GM12892 (cell line): ENCODE data around the gene KRTAP9-3.
"Not testable (repeated sequence)": the region's sequence is repeated elsewhere in the genome, so short reads cannot be mapped to it uniquely, and the experiment has no call there.

Source experiments
- DNase-seq: peaks from one replicate; pipeline ENCODE4 v3.0.0; 2011; ENCODE audit not compliant: insufficient read length
- FAIRE-seq: peaks from 2 replicates; lab custom pipeline; 2011; peaks lifted over from hg19 to GRCh38; lab: Jason Lieb, UNC
- POLR2A ChIP-seq: IDR thresholded peaks from 2 replicates; pipeline ENCODE4 v1.6.1; 2011; ENCODE audit warnings: low read depth, low read length, control low read depth
- POLR2AphosphoS5 ChIP-seq: IDR thresholded peaks from 2 replicates; pipeline ENCODE4 v1.6.1; 2011; ENCODE audit warnings: low read depth, low read length, control low read depth
- TAF1 ChIP-seq: IDR thresholded peaks from 2 replicates; pipeline ENCODE4 v1.6.1; 2011; ENCODE audit warnings: low read depth, mild to moderate bottlenecking, control low read depth, low read length, borderline replicate concordance

The KRTAP9-3 gene

DNA sequence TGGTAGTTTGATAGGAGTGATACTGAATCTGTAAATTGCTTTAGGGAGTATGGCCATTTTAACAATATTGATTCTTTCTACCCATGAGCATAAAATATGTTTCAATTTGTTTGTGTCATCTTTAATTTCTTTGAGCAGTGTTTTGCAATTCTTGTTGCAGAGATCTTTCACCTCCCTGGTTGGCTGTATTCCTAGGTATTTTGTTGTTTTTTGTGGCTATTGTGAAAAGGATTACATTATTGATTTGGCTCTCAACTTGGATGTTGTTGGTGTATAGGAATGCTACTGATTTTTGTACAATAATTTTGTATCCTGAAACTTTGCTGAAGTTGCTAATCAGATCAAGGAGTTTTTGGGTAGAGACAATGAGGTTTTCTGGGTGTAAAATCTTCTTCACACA is 26.2 kb downstream of the KRTAP9-3 start:
- TF ChIP-seq TAF1 (no peak), POLR2A (no peak), POLR2AphosphoS5 (no peak)
- DNase-seq (no peak), FAIRE-seq (no peak)

DNA sequence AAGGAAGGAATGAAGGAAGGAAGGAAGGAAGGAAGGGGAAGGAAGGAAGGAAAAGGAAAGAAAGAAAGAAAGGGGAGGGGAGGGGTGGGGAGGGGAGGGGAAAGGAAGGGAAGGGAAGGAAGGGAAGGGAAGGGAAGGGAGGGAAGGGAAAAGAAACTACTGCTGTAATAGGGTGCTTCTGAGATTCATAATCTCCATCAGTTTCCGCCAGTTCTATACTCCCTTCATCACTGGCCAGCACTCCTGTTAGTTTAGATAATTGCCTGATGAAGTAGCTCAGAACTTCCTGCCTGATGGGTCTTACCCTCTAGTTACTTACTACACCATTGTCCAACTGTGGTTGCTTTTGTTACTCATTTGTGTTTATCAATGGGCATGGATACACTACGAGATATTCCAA is 31.0 kb downstream of the KRTAP9-3 start:
- FAIRE-seq (no peak), DNase-seq (no peak)
- no peak for TF ChIP-seq TAF1
- TF ChIP-seq POLR2AphosphoS5: no peak
- TF ChIP-seq POLR2A: no peak

DNA sequence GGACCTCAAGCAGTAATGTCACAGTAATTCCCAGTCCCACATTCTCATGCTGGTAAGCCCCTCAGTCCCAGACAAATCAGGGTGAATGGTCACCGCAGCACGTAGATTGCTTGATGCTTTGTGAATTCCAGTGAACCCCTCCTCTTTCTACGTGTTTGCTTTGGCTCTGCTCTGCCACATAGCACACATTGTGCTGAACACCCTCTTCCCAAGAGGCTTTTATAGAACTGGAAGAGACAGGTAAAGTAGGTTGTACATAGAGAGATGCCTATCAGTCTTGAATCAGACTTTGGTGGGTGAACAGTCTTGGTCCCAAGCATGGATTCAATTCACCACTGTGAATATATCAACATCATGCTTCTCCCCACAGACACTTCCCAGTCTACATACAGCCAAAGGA is 32.4 kb downstream of the KRTAP9-3 start:
- no peak for TF ChIP-seq POLR2AphosphoS5
- TF ChIP-seq POLR2A: no peak
- TF ChIP-seq TAF1: no peak
- FAIRE-seq (no peak), DNase-seq (no peak)

DNA sequence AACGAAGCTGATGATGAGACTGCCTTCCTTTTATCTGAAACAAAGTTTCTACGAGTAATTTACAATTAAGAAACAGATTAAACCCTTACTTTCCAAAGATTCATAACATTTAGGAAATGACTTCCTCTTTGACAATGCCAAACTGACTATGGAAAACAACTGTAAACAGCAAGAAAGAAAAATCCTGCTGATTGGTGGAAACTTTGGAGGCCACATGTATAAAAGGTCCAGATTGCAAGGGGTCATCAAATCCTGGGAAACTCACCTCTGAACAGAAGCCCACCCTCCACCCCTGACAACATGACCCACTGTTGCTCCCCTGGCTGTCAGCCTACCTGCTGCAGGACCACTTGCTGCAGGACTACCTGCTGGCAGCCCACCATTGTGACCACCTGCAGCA is 32.8 kb downstream of the KRTAP9-3 start, which contains the start of gene KRTAP9-6:
Gene KRTAP9-6, plus strand, starts transcription at position 301 of the 400 bp plus-strand sequence. Its CDS starts 0 bp downstream, at position 301.
- TF ChIP-seq POLR2AphosphoS5: no peak
- TF ChIP-seq POLR2A: no peak
- no peak for TF ChIP-seq TAF1
- FAIRE-seq (no peak), DNase-seq (no peak)

DNA sequence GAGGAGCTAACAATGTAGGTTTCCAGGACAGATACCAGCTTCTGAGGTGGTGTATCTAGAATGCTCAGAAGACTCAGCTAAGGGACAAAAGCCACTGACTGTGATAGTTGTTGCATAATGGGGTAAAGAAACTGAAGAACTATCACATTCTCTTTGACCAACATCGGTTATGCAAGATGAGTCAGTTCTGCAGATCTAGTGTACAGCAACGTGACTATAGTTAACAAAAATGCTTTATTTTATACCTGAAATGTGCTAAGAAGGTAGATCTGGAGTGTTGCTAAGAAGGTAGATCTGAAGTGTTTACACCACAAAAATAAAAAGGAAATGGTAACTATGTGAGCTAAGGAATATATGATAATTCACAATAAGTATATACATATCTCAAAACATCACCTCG is 35.5 kb downstream of the KRTAP9-3 start:
- no peak for FAIRE-seq
- TF ChIP-seq TAF1 (no peak), POLR2A (no peak), POLR2AphosphoS5 (no peak)
- DNase-seq: no peak

DNA sequence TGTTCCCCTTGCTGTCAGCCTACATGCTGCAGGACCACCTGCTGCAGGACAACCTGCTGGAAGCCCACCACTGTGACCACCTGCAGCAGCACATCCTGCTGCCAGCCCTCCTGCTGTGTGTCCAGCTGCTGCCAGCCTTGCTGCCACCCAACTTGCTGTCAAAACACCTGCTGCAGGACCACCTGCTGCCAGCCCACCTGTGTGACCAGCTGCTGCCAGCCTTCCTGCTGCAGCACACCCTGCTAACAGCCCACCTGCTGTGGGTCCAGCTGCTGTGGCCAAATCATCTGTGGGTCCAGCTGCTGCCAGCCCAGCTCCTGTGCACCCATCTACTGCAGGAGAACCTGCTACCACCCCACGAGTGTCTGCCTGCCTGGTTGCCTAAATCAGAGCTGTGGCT is 39.1 kb downstream of the KRTAP9-3 start:
- FAIRE-seq: not testable (repeated sequence)

DNA sequence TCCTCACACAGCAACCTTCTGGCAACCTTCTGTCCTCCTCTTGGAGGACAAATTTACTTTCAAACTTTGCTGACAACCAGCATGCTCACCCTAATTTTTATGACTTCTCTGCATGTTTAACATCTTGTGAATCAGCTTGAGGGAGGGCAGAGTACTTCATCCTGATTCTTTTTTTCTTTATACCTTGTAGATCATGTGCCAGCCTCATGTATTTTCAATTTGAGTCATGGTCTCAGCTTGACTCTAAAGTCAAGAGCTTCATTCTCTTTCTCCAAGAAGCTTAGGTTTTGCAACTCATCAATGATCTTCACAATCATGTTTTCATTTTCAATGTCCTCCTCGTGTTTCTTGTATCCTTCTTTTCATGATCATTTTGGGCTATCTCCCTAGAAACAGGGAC is 39.6 kb downstream of the KRTAP9-3 start:
- DNase-seq: no peak
- no peak for FAIRE-seq
- TF ChIP-seq POLR2AphosphoS5: no peak
- TF ChIP-seq POLR2A: no peak
- TF ChIP-seq TAF1: no peak

More for the DNA sequence above, 39.1 kb downstream of the KRTAP9-3 start:
- DNase-seq: not testable (repeated sequence)

DNA sequence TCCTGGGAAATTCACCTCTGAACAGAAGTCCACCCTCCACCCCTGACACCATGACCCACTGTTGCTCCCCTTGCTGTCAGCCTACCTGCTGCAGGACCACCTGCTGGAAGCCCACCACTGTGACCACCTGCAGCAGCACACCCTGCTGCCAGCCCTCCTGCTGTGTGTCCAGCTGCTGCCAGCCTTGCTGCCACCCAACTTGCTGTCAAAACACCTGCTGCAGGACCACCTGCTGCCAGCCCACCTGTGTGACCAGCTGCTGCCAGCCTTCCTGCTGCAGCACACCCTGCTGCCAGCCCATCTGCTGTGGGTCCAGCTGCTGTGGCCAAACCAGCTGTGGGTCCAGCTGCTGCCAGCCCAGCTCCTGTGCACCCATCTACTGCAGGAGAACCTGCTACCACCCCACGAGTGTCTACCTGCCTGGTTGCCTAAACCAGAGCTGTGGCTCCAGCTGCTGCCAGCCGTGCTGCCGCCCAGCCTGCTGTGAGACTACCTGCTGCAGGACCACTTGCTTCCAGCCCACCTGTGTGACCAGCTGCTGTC is 43.5 kb downstream of the KRTAP9-3 start, which contains the start of gene KRTAP9-7:
Gene KRTAP9-7, plus strand, starts transcription at position 51 of the 543 bp plus-strand sequence. Its CDS starts 0 bp downstream, at position 51.
- DNase-seq, FAIRE-seq: not testable (repeated sequence)

DNA sequence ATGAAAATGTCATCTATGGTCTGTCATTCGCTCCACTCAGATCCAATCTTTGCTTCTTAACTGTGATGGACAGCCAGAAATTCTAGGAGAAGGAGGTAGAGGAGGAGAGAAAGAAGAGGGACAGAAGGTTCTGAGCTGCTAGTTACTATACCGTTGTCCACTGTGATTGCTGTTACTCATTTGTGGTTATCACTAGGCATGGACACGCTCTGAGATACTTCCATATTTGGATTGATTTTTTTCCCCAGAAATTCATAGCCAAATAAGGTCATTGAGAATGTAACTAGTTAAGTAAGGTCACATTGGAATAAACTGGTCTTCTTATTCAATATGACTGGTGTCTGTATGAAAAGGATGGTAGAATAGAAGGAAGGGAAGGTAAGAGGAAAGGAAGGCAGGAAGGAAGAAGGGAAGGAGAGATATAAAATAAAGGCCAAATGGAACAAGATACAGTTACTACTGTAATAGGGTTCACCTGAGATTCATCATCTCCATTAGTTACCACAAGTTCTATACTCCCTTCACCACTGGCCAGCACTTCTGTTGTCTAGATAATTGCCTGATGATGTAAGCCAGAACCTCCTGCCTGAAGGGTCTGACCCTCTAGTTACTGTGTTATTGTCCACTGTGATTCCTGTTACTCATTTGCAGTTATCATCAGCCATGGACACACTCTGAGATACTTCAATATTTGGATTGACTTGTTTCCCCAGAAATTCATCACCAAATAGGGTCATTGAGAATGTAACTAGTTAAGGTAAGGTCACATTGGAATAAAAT is 46.1 kb downstream of the KRTAP9-3 start:
- no peak for DNase-seq
- no peak for FAIRE-seq
- TF ChIP-seq TAF1 (no peak), POLR2AphosphoS5 (no peak), POLR2A (no peak)
